H9 (cell line): ENCODE data around the gene DHCR7. TPM values are rescaled to one million over a fixed set of nuclear protein-coding genes. Genes with fewer than 3 reads are reported as not detected.

Experiments
- DNase-seq: peaks from one replicate; pipeline ENCODE4 v3.0.0-alpha.2; 2017
- H2AFZ ChIP-seq: one replicate; pipeline ENCODE4 v1.6.1; 2013; ENCODE audit warnings: mild to moderate bottlenecking, low read length, control low read depth, moderate library complexity
- H2AK5ac ChIP-seq: 2 replicates; pipeline ENCODE4 v1.6.1; 2013; ENCODE audit warnings: low read length, control low read depth, mixed read lengths; ENCODE audit not compliant: insufficient read length
- H2BK120ac ChIP-seq: one replicate; pipeline ENCODE4 v1.6.1; 2013; ENCODE audit warnings: low read depth, mild to moderate bottlenecking, low read length, control low read depth, inconsistent platforms; ENCODE audit not compliant: poor library complexity, severe bottlenecking
- H2BK12ac ChIP-seq: 2 replicates; pipeline ENCODE4 v1.6.1; 2013; ENCODE audit warnings: low read length, control low read depth, mixed read lengths, low read depth; ENCODE audit not compliant: insufficient read length
- H2BK15ac ChIP-seq: 2 replicates; pipeline ENCODE4 v1.6.1; 2013; ENCODE audit warnings: low read depth, low read length, control low read depth
- H2BK20ac ChIP-seq: one replicate; pipeline ENCODE4 v1.6.1; 2013; ENCODE audit warnings: low read depth, mild to moderate bottlenecking, low read length, control low read depth, inconsistent platforms; ENCODE audit not compliant: poor library complexity, severe bottlenecking
- H2BK5ac ChIP-seq: 2 replicates; pipeline ENCODE4 v1.6.1; 2013; ENCODE audit warnings: low read length, control low read depth, mixed read lengths; ENCODE audit not compliant: insufficient read length
- H3K14ac ChIP-seq: 2 replicates; pipeline ENCODE4 v1.6.1; 2013; ENCODE audit warnings: low read length, control low read depth; ENCODE audit not compliant: insufficient read depth
- H3K18ac ChIP-seq: 2 replicates; pipeline ENCODE4 v1.6.1; 2013; ENCODE audit warnings: low read depth, mild to moderate bottlenecking, mixed read lengths, low read length, control low read depth; ENCODE audit not compliant: insufficient read length
- H3K23ac ChIP-seq: 2 replicates; pipeline ENCODE4 v1.6.1; 2013; ENCODE audit warnings: low read length, control low read depth, mixed read lengths, low read depth; ENCODE audit not compliant: insufficient read length
- H3K23me2 ChIP-seq: 2 replicates; pipeline ENCODE4 v1.6.1; 2013; ENCODE audit warnings: low read depth, mild to moderate bottlenecking, mixed read lengths, low read length, control low read depth; ENCODE audit not compliant: insufficient read length, poor library complexity, severe bottlenecking
- H3K27ac ChIP-seq: 2 replicates; pipeline ENCODE4 v1.5.1; 2013; ENCODE audit warnings: low read length, control low read depth, mixed read lengths, low read depth; ENCODE audit not compliant: insufficient read length
- H3K27me3 ChIP-seq: 2 replicates; pipeline ENCODE4 v1.6.1; 2013; ENCODE audit warnings: low read length, control low read depth, inconsistent platforms; ENCODE audit not compliant: insufficient read depth
- H3K4ac ChIP-seq: 2 replicates; pipeline ENCODE4 v1.6.1; 2013; ENCODE audit warnings: low read depth, mild to moderate bottlenecking, control low read depth, inconsistent platforms, low read length, moderate library complexity
- H3K4me1 ChIP-seq: 2 replicates; pipeline ENCODE4 v1.6.1; 2013; ENCODE audit warnings: low read length, control low read depth, inconsistent platforms; ENCODE audit not compliant: insufficient read depth
- H3K4me2 ChIP-seq: 2 replicates; pipeline ENCODE4 v1.6.1; 2013; ENCODE audit warnings: low read length, control low read depth, mixed read lengths; ENCODE audit not compliant: insufficient read length, insufficient read depth
- H3K56ac ChIP-seq: 2 replicates; pipeline ENCODE4 v1.6.1; 2013; ENCODE audit warnings: low read depth, mild to moderate bottlenecking, mixed read lengths, low read length, control low read depth; ENCODE audit not compliant: insufficient read length
- H3K79me1 ChIP-seq: 2 replicates; pipeline ENCODE4 v1.6.1; 2013; ENCODE audit warnings: low read depth, mild to moderate bottlenecking, moderate library complexity, low read length, control low read depth, inconsistent platforms; ENCODE audit not compliant: insufficient read depth, poor library complexity, severe bottlenecking
- H3K79me2 ChIP-seq: 2 replicates; pipeline ENCODE4 v1.6.1; 2013; ENCODE audit warnings: low read length, control low read depth, inconsistent platforms; ENCODE audit not compliant: insufficient read depth
- H3K9ac ChIP-seq: 2 replicates; pipeline ENCODE4 v1.6.1; 2013; ENCODE audit warnings: low read length, control low read depth, mixed read lengths; ENCODE audit not compliant: insufficient read length; ENCODE audit errors: extremely low read depth
- H3K9me3 ChIP-seq: one replicate; pipeline ENCODE4 v1.6.1; 2013; ENCODE audit warnings: low read depth, low read length, inconsistent platforms; ENCODE audit not compliant: control insufficient read depth
- H3T11ph ChIP-seq: one replicate; pipeline ENCODE4 v1.6.1; 2013; ENCODE audit warnings: mild to moderate bottlenecking, low read length, control low read depth, inconsistent platforms
- H4K20me1 ChIP-seq: one replicate; pipeline ENCODE4 v1.6.1; 2013; ENCODE audit not compliant: control insufficient read depth, insufficient read length, insufficient read depth
- H4K5ac ChIP-seq: 2 replicates; pipeline ENCODE4 v1.6.1; 2013; ENCODE audit warnings: low read depth, mild to moderate bottlenecking, mixed read lengths, low read length, control low read depth; ENCODE audit not compliant: insufficient read length
- H4K8ac ChIP-seq: replicated peaks from 2 replicates; pipeline ENCODE4 v1.6.1; 2013; ENCODE audit warnings: low read length, control low read depth, mixed read lengths, low read depth; ENCODE audit not compliant: insufficient read length
- H4K91ac ChIP-seq: 2 replicates; pipeline ENCODE4 v1.6.1; 2013; ENCODE audit warnings: low read depth, mild to moderate bottlenecking, moderate library complexity, mixed read lengths, low read length, control low read depth; ENCODE audit not compliant: insufficient read length
- H3K27ac Mint-ChIP-seq, 3 experiments: 2 replicates in 2 of 3; 3 replicates in 1 of 3; pipeline ENCODE4 v1.8.0; 2020 to 2021; ENCODE audit warnings: mixed read lengths in 3 of 3, mild to moderate bottlenecking in 1 of 3, moderate library complexity in 1 of 3
- H3K27me3 Mint-ChIP-seq: 2 replicates; pipeline ENCODE4 v1.8.0; 2021; ENCODE audit warnings: low read depth, mild to moderate bottlenecking, moderate library complexity, mixed read lengths
- H3K36me3 Mint-ChIP-seq, 3 experiments: 2 replicates in 2 of 3; 3 replicates in 1 of 3; pipeline ENCODE4 v1.8.0; 2020 to 2021; ENCODE audit warnings: low read depth in 3 of 3, mixed read lengths in 3 of 3; ENCODE audit not compliant: insufficient read depth in 1 of 3
- H3K4me1 Mint-ChIP-seq, 2 experiments: 2 replicates each; pipeline ENCODE4 v1.8.0; 2020; ENCODE audit warnings: mixed read lengths in 2 of 2
- H3K4me3 Mint-ChIP-seq, 2 experiments: 2 replicates in 1 of 2; 3 replicates in 1 of 2; pipeline ENCODE4 v1.8.0; 2020 to 2021; ENCODE audit warnings: mild to moderate bottlenecking in 2 of 2, mixed read lengths in 2 of 2, moderate library complexity in 1 of 2
- H3K9me3 Mint-ChIP-seq, 2 experiments: 2 replicates in 1 of 2; 3 replicates in 1 of 2; pipeline ENCODE4 v1.8.0; 2020; ENCODE audit warnings: mild to moderate bottlenecking in 2 of 2, mixed read lengths in 2 of 2, moderate library complexity in 1 of 2
- CTCF ChIP-seq: fragments of 200-600 bp; sonication (generic); conservative IDR thresholded peaks from 3 replicates; pipeline ENCODE4 v1.8.0; 2021; ENCODE audit warnings: antibody characterized with exemption, mild to moderate bottlenecking
- WGBS: extraction: QIAGEN DNeasy Blood & Tissue Kit; methylation state at CpG from one replicate; pipeline ENCODE4 v1.1.7; 2013; ENCODE audit warnings: missing lambda C conversion rate, low lambda C conversion rate, mixed read lengths; ENCODE audit not compliant: insufficient read length; ENCODE audit errors: extremely low coverage; 5-methylcytosine and 5-hydroxymethylcytosine counted together
- total RNA-seq: library from RNA; stranded (reverse); gene quantifications from 2 replicates; pipeline ENCODE4 v1.2.1, GENCODE V29; 2021

Gene DHCR7
- total RNA-seq, 1 experiment from 2014 or later: 124 TPM

GRCh38 chr11:71406681-71407080 is 41.5 kb downstream of the DHCR7 start:
- H2BK5ac ChIP-seq: no peak overlapping the region
- H3K27me3 Mint-ChIP-seq: peaks cover 33% of the 10 kb centered on the region
- H4K91ac ChIP-seq: no peak overlapping the region
- no peaks in the 10 kb centered on the region for H3K27me3 ChIP-seq
- H3K79me1 ChIP-seq: no peaks in the 10 kb centered on the region
- no CpG with 5 or more reads among the region's 10 CpGs for WGBS
- H3K4ac ChIP-seq: no peak overlapping the region
- no peak overlapping the region for H3K9ac ChIP-seq
- H3K23ac ChIP-seq: no peak overlapping the region
- no peak overlapping the region for H4K5ac ChIP-seq
- no peak overlapping the region for H4K8ac ChIP-seq
- no peak overlapping the region for H2BK15ac ChIP-seq
- no peak overlapping the region for H3K18ac ChIP-seq
- H2BK12ac ChIP-seq: no peak overlapping the region
- no peak overlapping the region for H3K4me2 ChIP-seq
- TF ChIP-seq CTCF: no peak
- no peaks in the 10 kb centered on the region for H3K4me1 ChIP-seq
- H3T11ph ChIP-seq: no peak overlapping the region
- no peak overlapping the region for H3K56ac ChIP-seq
- H2BK20ac ChIP-seq: no peak overlapping the region
- H3K4me3 Mint-ChIP-seq: no peak overlapping the region
- no peak overlapping the region for H3K14ac ChIP-seq
- peaks cover 11 to 15% of the 10 kb centered on the region in 2 experiments for H3K9me3 Mint-ChIP-seq
- 0 out of 7 replicates have a peak, but pooled peaks cover 0 to 3% (median 0%) of the 10 kb centered on the region in 3 experiments for H3K36me3 Mint-ChIP-seq
- H3K27ac ChIP-seq: no peak overlapping the region
- no peaks in the 10 kb centered on the region for H3K4me1 Mint-ChIP-seq
- H2BK120ac ChIP-seq: no peak overlapping the region
- H4K20me1 ChIP-seq: no peaks in the 10 kb centered on the region
- no peaks in the 10 kb centered on the region for H3K23me2 ChIP-seq
- no peaks in the 10 kb centered on the region for H3K79me2 ChIP-seq
- no peak overlapping the region for H3K27ac Mint-ChIP-seq
- no peaks in the 10 kb centered on the region for H3K9me3 ChIP-seq
- DNase-seq: no peak
- H2AK5ac ChIP-seq: no peak overlapping the region
- no peak overlapping the region for H2AFZ ChIP-seq
